ENCODE results near the gene STXBP5.

DNA sequence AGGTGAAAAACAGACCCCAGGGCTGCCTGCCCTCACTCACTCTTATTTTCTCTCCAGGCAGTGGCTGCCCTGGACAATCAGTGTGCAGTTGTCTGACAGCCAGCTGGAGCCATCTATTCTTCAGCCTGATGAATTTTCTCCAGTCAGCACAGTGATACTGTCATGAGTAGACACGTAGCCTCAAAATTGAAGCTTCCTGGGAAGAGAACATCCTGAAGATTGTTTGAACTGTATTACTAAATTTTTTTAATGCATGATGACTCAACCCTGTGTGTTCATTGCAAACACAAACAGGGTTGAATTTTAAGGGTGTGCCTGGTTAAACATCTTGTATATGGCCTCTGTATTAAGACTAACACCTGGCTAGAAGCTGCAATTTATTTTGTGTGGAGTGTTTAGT, 49.8 kb upstream of the STXBP5 start:
- TF ChIP-seq, protein P1, sequence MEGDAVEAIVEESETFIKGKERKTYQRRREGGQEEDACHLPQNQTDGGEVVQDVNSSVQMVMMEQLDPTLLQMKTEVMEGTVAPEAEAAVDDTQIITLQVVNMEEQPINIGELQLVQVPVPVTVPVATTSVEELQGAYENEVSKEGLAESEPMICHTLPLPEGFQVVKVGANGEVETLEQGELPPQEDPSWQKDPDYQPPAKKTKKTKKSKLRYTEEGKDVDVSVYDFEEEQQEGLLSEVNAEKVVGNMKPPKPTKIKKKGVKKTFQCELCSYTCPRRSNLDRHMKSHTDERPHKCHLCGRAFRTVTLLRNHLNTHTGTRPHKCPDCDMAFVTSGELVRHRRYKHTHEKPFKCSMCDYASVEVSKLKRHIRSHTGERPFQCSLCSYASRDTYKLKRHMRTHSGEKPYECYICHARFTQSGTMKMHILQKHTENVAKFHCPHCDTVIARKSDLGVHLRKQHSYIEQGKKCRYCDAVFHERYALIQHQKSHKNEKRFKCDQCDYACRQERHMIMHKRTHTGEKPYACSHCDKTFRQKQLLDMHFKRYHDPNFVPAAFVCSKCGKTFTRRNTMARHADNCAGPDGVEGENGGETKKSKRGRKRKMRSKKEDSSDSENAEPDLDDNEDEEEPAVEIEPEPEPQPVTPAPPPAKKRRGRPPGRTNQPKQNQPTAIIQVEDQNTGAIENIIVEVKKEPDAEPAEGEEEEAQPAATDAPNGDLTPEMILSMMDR (IDR thresholded peaks at IDR 0.05; ENCODE audit: poor library complexity): no peak
- TF ChIP-seq EZH2 (IDR thresholded peaks at IDR 0.05; ENCODE audit: borderline replicate concordance) (no peak), EZH2phosphoT487 (IDR thresholded peaks at IDR 0.05; ENCODE audit: low read depth, severe bottlenecking, unreplicated experiment) (no peak)

All from hepatocyte (in vitro differentiated cells).